ENCODE measurements around the gene HNRNPF.

Gene HNRNPF

DNA sequence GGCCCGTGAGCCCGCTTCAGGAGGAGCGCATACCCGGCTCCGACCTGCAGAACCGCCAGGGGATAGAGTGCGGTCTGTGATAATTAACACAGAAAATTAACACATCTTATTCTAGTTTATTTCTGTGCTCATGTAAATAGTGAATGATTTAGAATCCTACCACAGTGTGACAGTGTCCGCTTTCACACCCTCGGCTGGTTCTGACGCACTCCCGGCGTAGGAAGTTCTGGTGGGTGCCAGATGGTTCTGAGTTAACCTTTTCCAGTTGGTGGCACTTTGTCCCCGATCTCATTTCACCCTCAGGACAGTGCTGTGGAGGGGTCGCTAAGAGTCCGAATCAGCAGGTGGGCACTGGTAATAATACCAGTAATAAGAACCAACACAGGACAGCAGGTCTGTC is 65.9 kb downstream of the HNRNPF start:
- Histone ChIP-seq H3K27ac (ENCODE audit: low read depth, low read length) (no peak overlapping the region), H3K4me2 (ENCODE audit: low read length) (no peak overlapping the region), H4K20me1 (ENCODE audit: control insufficient read depth, insufficient read depth, low read depth, low read length) (no peaks in the 10 kb centered on the region), H3K36me3 (ENCODE audit: control insufficient read depth, low read length) (no peaks in the 10 kb centered on the region), H3K79me2 (ENCODE audit: control insufficient read depth, low read length) (no peaks in the 10 kb centered on the region), H3K9me3 (ENCODE audit: control insufficient read depth, insufficient read depth, low read length) (no peaks in the 10 kb centered on the region), H3K4me3 (ENCODE audit: low read length) (no peak overlapping the region), H3K4me1 (ENCODE audit: control insufficient read depth, low read length) (peaks cover 3% of the 10 kb centered on the region), H3K9me2 (replicated peaks; ENCODE audit: control insufficient read depth, low read length) (no peaks in the 10 kb centered on the region), H3K27me3 (ENCODE audit: control insufficient read depth, low read length) (no peaks in the 10 kb centered on the region), H3F3A (ENCODE audit: control insufficient read depth, insufficient read depth) (no peaks in the 10 kb centered on the region)
- TF ChIP-seq, protein P1, sequence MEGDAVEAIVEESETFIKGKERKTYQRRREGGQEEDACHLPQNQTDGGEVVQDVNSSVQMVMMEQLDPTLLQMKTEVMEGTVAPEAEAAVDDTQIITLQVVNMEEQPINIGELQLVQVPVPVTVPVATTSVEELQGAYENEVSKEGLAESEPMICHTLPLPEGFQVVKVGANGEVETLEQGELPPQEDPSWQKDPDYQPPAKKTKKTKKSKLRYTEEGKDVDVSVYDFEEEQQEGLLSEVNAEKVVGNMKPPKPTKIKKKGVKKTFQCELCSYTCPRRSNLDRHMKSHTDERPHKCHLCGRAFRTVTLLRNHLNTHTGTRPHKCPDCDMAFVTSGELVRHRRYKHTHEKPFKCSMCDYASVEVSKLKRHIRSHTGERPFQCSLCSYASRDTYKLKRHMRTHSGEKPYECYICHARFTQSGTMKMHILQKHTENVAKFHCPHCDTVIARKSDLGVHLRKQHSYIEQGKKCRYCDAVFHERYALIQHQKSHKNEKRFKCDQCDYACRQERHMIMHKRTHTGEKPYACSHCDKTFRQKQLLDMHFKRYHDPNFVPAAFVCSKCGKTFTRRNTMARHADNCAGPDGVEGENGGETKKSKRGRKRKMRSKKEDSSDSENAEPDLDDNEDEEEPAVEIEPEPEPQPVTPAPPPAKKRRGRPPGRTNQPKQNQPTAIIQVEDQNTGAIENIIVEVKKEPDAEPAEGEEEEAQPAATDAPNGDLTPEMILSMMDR (IDR thresholded peaks at IDR 0.05; ENCODE audit: low read depth, low read length, poor library complexity, severe bottlenecking): no peak
- no peak for TF ChIP-seq EZH2phosphoT487 (IDR thresholded peaks at IDR 0.05; ENCODE audit: borderline replicate concordance, low read length)

DNA sequence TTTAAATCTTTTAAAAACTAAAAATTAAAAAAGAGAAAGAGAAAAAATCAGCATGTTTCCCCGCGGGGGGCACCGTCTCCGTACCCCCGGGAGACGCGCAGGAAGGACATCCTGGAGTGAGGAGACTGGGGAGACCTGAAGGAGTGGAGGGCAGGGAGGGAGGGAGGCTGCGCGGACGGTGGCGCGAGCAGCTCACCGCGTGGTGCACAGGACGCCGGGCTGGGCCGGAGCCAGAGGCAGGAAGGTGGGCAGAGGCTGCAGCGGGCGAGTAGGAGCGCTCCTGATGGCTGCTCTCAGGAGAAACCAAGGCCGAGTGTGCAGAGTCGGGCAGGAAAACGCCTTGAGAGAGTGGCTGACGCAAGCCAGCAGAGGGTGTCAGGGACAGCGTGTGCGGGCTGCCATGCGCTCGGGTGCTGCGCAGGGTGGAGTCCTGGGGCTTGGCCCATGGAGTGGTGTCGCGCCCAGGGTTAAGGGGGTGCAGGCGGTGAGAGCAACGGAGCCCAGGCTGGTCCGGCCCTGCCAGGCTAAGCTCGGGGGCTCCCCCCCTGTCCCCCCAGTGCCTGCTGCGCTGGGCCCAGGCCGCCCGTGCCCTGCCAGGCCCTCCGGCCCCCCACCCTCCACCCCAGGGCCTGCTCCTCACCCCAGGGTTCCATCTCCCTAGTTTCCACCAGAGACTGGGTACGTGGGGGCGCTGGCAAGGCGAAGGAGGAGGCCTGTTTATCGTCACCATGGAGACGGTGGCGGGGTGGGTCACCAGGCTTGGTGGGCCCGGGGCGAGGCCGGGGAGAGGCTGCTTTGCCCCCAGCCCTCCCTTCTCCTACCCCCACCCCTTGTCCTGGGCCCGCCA is 66.5 kb downstream of the HNRNPF start:
- TF ChIP-seq, protein P1 (IDR thresholded peaks at IDR 0.05; ENCODE audit: low read depth, low read length, poor library complexity, severe bottlenecking): no peak
- TF ChIP-seq EZH2phosphoT487 (IDR thresholded peaks at IDR 0.05; ENCODE audit: borderline replicate concordance, low read length): no peak
- no peaks in the 10 kb centered on the region for H4K20me1 ChIP-seq (ENCODE audit: control insufficient read depth, insufficient read depth, low read depth, low read length)
- no peaks in the 10 kb centered on the region for H3K9me2 ChIP-seq (replicated peaks; ENCODE audit: control insufficient read depth, low read length)
- no peak overlapping the region for H3K4me3 ChIP-seq (ENCODE audit: low read length)
- H3K4me1 ChIP-seq (ENCODE audit: control insufficient read depth, low read length): no peaks in the 10 kb centered on the region
- no peaks in the 10 kb centered on the region for H3K27me3 ChIP-seq (ENCODE audit: control insufficient read depth, low read length)
- no peaks in the 10 kb centered on the region for H3K79me2 ChIP-seq (ENCODE audit: control insufficient read depth, low read length)
- H3K4me2 ChIP-seq (ENCODE audit: low read length): no peak overlapping the region
- no peaks in the 10 kb centered on the region for H3F3A ChIP-seq (ENCODE audit: control insufficient read depth, insufficient read depth)
- H3K27ac ChIP-seq (ENCODE audit: low read depth, low read length): no peak overlapping the region
- H3K9me3 ChIP-seq (ENCODE audit: control insufficient read depth, insufficient read depth, low read length): no peaks in the 10 kb centered on the region
- H3K36me3 ChIP-seq (ENCODE audit: control insufficient read depth, low read length): no peaks in the 10 kb centered on the region

DNA sequence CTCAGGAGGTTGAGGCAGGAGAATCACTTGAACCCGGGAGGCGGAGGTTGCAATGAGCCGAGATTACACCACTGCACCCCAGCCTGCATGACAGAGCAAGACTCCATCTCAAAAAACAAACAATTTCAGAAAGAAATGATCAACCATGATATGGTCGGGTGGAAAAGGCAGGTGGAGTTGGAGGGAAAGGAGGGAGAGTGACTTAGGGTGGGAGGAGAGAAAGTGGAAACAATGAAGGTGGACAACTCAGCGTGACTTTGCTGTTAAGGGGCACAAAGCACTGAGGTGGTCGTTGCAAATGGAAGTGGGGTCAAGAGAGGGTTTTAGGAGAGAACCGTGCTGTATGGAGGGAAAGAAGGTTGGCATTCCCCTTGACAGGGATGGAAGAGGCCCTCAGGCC is 67.5 kb downstream of the HNRNPF start:
- H4K20me1 ChIP-seq (ENCODE audit: control insufficient read depth, insufficient read depth, low read depth, low read length): no peaks in the 10 kb centered on the region
- no peaks in the 10 kb centered on the region for H3K36me3 ChIP-seq (ENCODE audit: control insufficient read depth, low read length)
- H3F3A ChIP-seq (ENCODE audit: control insufficient read depth, insufficient read depth): no peaks in the 10 kb centered on the region
- no peak overlapping the region for H3K4me3 ChIP-seq (ENCODE audit: low read length)
- no peaks in the 10 kb centered on the region for H3K27me3 ChIP-seq (ENCODE audit: control insufficient read depth, low read length)
- no peak for TF ChIP-seq EZH2phosphoT487 (IDR thresholded peaks at IDR 0.05; ENCODE audit: borderline replicate concordance, low read length)
- TF ChIP-seq, protein P1 (IDR thresholded peaks at IDR 0.05; ENCODE audit: low read depth, low read length, poor library complexity, severe bottlenecking): no peak
- H3K27ac ChIP-seq (ENCODE audit: low read depth, low read length): no peak overlapping the region
- no peaks in the 10 kb centered on the region for H3K9me3 ChIP-seq (ENCODE audit: control insufficient read depth, insufficient read depth, low read length)
- H3K9me2 ChIP-seq (replicated peaks; ENCODE audit: control insufficient read depth, low read length): no peaks in the 10 kb centered on the region
- no peaks in the 10 kb centered on the region for H3K4me1 ChIP-seq (ENCODE audit: control insufficient read depth, low read length)
- H3K79me2 ChIP-seq (ENCODE audit: control insufficient read depth, low read length): no peaks in the 10 kb centered on the region
- H3K4me2 ChIP-seq (ENCODE audit: low read length): no peak overlapping the region

All from DOHH2 (cell line).